ENCODE data around the gene DARS1.
"Not testable (repeated sequence)": the region's sequence is repeated elsewhere in the genome, so short reads cannot be mapped to it uniquely, and the experiment has no call there.

Gene DARS1

GRCh38 chr2:135975702-135976101 is 9.7 kb downstream of the DARS1 start:
- DNase-seq = no peak

- no peak for DNase-seq
Observed at GRCh38 chr2:135974036-135974435, 11.4 kb downstream of the DARS1 start.

DNA sequence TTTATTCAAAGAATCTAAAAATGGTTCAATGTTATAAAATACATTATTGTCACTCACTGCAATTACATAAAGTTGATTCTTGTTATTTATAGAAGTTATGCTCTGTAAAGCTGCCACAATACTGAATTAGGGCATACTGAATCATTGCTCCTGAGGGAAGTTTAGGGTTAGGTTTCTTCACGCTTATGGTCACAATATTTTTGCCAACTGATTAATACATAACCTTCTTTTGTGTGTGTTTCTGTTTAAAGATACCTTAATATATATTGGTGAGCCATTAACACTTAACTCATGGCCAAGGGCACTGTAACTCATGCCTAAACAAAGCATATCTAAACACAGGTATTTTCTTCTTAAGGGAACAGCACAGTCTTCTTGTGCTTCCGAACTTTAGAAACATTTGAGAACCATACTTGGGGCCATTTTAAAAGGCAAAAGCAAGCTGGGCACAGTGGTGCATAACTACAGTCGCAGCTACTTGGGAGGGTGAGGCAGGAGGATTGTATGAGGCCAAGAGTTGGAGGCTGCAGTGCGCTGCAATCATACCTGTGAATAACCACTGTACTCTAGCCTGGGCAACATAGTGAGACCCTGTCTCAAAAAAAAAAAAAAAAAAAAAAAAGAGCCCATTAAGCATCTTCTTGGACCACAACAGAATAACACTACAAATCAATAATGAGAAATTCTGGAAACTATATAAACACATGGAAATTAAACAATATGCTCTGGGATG is 15.6 kb downstream of the DARS1 start:
- no peak for DNase-seq

GRCh38 chr2:135965756-135966155 is 19.7 kb downstream of the DARS1 start:
- no peak for DNase-seq

DNA sequence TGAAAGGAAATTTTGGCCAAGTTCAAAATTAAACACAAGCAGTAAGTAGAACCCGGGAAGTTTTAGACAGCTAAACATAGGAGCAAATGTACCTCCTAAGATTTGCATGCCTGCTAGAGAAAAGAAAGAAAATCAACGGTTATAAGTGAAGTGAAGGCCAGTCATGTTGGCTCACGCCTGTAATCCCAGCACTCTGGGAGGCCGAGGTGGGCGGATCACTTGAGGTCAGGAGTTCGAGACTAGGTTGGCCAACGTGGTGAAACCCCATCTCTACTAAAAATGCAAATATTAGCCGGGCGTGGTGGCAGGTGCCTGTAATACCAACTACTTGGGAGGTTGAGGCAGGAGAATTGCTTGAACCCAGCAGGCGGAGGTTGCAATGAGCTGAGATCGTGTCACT is 21.0 kb downstream of the DARS1 start:
- DNase-seq = not testable (repeated sequence)

DNA sequence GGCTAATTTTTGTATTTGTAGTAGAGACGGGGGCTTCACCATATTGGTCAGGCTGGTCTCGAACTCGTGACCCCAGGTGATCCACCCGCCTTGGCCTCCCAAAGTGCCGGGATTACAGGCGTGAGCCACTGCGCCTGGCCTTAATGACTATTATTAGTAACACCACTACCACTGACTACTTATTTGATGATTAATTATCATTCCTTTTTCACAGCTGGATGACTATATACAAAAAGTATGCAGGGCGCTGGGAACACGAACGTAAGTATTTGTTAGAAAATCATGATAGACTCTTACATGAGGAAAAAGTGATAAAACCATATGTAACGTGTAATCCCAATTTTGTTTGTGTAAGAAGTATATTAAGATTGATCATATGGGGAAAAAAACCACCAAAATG is 21.6 kb downstream of the DARS1 start:
- DNase-seq = no peak

DNA sequence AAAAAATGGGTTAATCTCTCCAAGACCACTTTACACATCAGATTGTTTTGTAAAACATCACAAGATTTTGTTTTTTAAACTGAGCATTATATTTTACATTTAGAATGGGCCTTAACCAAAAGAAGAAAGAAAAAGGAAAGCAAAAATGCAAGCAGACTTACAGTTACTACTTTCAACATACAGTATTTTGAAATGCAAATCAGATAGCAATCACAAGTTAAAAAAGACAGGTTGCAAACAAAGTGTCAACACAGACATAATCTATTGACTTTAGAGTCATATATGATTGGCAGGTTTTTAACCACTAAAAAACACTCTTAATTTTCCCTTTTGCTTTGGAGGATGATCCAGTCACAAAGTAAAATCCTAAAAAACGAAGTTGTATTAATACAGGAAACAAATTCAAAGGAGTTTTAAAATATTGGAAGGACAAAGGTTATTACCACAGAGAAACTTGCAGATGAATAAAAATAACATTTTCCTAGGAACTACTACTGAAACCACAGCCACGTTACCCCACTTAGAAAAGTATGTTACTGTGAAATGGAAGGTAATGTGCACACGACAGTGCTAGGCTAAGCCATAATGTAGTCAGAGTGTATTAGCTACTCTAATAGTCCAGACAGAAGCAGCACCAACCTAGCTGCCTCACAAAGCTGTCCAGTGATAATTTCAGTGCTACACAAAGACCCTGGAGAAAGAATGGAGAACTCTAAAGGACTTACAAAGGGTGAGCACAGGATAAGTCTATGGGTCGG is 22.9 kb downstream of the DARS1 start:
- no peak for DNase-seq

DNA sequence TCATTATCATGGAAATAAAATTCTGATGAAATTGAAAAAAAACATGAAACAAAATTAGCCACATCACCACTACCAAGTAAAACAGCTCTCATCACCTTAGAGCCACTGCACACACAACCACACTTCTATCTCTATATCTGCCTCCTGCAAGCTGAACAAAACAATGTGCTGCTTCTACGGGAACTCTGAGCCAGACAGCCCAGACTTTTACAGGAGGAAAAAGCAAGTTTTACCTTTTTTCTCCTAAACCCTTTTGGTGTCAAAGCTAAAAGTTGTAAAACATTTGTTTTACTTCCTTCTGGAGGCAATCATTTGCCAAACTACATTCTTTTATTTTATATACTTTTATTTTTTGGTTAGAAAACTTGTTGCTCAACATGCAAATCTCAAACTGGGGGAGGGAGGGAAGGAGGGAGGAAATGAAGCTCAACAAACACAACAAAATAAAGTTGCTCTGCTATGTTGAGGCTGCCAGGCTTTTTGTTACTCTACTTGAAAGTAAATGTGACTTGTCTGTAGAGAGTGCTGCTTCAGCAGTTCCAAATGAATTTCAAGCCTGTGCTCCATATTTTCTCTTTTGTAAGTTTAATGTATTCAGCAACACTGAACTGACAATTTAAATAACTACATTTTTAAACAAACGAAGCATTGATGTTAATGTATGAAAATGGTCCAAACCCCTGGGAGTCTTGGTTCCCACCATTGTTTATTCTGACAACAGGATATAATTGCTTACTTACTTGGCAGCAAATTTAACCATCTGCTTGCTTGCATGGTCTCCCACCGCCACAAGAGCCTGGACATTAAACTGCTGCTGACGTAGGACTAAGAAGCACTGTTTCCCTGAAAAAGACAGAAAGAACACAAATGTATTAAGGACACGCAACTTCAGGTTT is 24.5 kb downstream of the DARS1 start:
- DNase-seq = no peak

DNA sequence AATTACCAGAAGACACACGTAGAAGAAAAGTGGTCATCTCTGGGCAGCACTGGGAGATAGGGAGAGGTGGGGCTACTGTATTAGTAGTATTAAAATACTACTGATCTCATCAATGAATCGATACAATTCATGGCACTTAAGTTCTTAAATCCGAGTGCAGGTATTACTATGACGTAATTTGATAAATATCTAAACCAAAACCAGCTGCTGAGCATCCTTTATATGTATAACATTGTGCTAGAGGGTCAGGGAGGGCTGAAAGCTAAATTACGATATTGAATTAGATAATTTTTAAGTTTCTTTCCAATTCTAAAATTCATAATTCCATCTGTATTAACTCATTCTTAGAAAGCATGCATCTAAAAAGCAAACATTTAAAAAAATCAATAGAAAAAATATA is 25.3 kb downstream of the DARS1 start:
- DNase-seq = no peak

GRCh38 chr2:135958927-135959326 is 26.5 kb downstream of the DARS1 start:
- DNase-seq = not testable (repeated sequence)

GRCh38 chr2:135954020-135954601 is 31.3 kb downstream of the DARS1 start:
- DNase-seq = no peak

DNA sequence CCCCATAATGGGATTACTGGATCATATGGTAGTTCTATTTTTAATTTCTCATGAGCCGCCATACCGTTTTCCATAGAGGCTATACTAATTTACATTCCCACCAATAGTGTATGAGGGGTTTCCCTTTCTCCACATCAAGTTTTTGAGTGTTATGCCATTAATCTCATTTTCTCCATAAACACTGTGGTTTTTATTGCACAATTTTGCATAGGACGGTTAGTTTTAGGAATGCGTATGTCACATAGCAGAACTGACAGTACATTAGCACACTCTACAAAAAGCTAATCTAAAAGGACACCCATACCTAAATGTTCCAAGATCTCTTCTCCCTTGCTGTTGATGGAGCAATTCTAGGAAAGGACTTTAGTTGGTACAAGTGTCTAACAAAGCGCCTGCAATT is 32.5 kb downstream of the DARS1 start:
- DNase-seq = no peak

- no peak for DNase-seq
Observed at GRCh38 chr2:135951041-135951583, 34.3 kb downstream of the DARS1 start.

GRCh38 chr2:135949451-135950234 is 35.8 kb downstream of the DARS1 start:
- no peak for DNase-seq

DNA sequence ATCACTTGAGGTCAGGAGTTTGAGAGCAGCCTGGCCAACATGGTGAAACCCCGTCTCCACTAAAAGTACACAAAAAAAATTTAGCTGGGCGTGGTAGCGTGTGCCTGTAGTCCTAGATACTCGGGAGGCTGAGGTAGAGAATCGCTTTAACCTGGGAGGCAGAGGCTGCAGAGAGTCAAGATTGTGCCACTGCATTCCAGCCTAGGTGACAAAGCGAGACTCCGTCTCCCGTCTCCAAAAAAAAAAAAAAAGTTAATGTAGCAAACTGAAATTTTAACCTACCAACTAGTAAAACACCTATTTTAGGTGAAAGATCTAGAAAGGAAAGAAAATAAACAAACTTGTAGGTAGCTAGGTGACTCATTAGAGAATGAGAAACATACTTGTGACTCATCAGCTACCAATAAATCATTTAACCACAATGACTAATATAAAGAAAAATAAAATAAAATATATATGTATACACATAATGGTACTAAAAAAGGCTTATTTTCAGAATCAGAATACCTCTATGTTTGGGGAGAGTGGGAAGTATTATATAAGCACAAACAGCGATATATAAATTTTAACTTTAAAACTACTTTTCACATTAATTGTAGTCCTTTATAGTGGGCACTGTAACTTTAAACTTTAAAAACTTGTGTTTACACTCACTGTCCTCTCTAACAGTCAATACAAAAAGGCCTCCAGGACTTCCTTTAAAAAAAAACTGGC is 36.6 kb downstream of the DARS1 start:
- DNase-seq = no peak

- no peak for DNase-seq
Observed at GRCh38 chr2:135948141-135948540, 37.3 kb downstream of the DARS1 start.

DNA sequence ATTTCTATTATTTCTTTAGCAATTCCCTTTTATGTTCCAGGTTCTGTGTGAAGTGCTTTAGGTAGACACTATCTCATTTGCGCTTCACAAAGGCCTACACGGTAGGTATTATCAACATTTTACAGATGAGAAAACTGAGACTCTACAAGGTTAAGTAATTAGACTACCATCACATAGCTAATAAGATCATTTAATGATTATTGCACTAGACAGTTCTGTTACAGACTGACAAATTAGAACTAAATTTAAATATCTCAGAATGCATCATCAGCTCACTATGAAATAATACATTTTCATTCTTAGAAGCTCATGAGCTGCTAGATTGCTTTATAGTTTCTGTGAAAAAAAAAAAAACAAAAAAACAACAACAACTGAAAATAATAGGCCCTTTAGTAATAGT is 37.9 kb downstream of the DARS1 start:
- no peak for DNase-seq

- no peak for DNase-seq
Observed at GRCh38 chr2:135945526-135945925, 39.9 kb downstream of the DARS1 start.

GRCh38 chr2:135944625-135945024 is 40.8 kb downstream of the DARS1 start:
- DNase-seq = no peak

DNA sequence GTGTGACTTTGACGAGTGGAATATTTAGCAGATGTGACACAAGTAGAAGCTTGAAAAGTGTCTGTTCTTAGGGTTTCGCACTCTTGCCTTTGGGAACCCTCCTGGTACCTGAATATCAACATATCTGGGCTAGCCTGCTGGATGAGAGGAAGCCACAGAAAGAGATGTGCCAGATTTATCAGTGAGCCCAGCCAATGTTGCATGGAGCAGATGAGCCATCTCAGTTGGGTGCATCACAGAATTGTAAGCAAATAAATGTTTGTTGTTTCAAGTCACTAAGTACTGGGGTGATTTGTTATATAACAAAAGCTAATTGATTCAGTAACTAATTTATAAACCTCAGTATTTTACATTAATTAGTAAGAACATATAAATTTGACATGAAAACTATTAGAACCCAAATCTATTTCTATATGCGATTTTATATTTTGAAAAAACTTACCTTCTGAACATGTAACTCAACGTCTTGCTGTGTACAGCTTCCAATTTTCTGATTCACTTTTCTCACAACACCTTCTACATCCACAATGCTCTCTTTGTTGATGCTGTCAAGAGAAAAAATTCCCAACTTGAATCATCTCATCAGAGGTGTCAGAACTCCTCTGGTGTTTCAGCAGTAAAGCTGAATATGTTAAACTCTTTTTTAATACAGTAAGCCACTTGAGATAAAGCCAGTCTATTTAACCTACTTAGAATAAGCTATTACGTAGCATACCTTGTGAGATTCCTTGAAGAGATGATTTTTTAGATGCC is 42.3 kb downstream of the DARS1 start:
- DNase-seq = no peak

GRCh38 chr2:135936524-135936923 is 48.9 kb downstream of the DARS1 start:
- DNase-seq = no peak

Measured in activated CD4-positive, alpha-beta T cell treated with anti-CD3 and anti-CD28 coated beads for 1 hour (primary cell).